Heart right ventricle (tissue), 16 donors: ENCODE measurements around the gene EIF2D. TPM values are rescaled to one million over a fixed set of nuclear protein-coding genes. Genes with fewer than 3 reads are reported as not detected.
A peak's percentile ranks its signal among the peaks of the same experiment; 100 is the strongest.

Source experiments
- ATAC-seq, 8 donors: fragments of 200-7000 bp; cut with Tn5 transposase; one replicate each; pipeline ENCODE4 v1.9.1; 2020; ENCODE audit warnings: mild to moderate bottlenecking in 8 of 8, moderate library complexity in 8 of 8, moderate number of reproducible peaks in 1 of 8
- DNase-seq, 2 donors: peaks; one replicate each; pipeline ENCODE4 v3.0.0-alpha.2; 2020
- H3K27ac ChIP-seq, 10 donors: fragments of 200-600 bp; sonication (generic) in 2 of 10; one replicate each; pipeline versions ENCODE4 v1.5.0 to v1.8.0; 2020 to 2022; ENCODE audit warnings: mild to moderate bottlenecking in 3 of 10
- H3K27me3 ChIP-seq, 7 donors: fragments of 200-600 bp; one replicate each; pipeline ENCODE4 v1.8.0; 2021 to 2022; ENCODE audit warnings: mild to moderate bottlenecking in 2 of 7
- H3K36me3 ChIP-seq, 9 donors: fragments of 200-600 bp; sonication (generic) in 1 of 9; one replicate each; pipeline versions ENCODE4 v1.5.0 to v1.8.0; 2020 to 2022; ENCODE audit warnings: mild to moderate bottlenecking in 2 of 9
- H3K4me1 ChIP-seq, 9 donors: fragments of 200-600 bp; sonication (generic) in 1 of 9; one replicate each; pipeline versions ENCODE4 v1.5.0 to v1.8.0; 2020 to 2022; ENCODE audit warnings: mild to moderate bottlenecking in 4 of 9
- H3K4me3 ChIP-seq, 10 donors: fragments of 200-600 bp; sonication (generic) in 2 of 10; one replicate each; pipeline versions ENCODE4 v1.5.0 to v1.8.0; 2020 to 2022; ENCODE audit warnings: mild to moderate bottlenecking in 7 of 10, moderate library complexity in 2 of 10
- H3K9me3 ChIP-seq, 11 donors: fragments of 200-600 bp in 10 of 11; sonication (generic) in 2 of 11; one replicate each; pipeline versions ENCODE4 v1.5.0 to v1.8.0; 2013 to 2022; ENCODE audit warnings: mild to moderate bottlenecking in 2 of 11, control low read depth in 1 of 11, moderate library complexity in 1 of 11
- WGBS, 2 donors: extraction: QIAGEN DNeasy Blood & Tissue Kit; methylation state at CpG; one replicate each; pipeline ENCODE4 v1.1.7; 2013; ENCODE audit warnings: inconsistent platforms in 1 of 2; 5-methylcytosine and 5-hydroxymethylcytosine counted together
- intact Hi-C, 10 donors: fragments of 100-400 bp; cut with DNase I; formaldehyde crosslinking; loops; one replicate each; pipeline versions ENCODE4 v1.11.1 to v1.14.2; 2022
- polyA plus RNA-seq, 2 donors: library from polyadenylated mRNA; stranded (reverse); fragments of 200-250 nt; gene quantifications; one replicate each; pipeline ENCODE4 v1.2.3, GENCODE V29; 2013
- total RNA-seq, 10 donors: library from RNA; stranded (reverse); fragmentation: NEBNext Ultra II Directional in 3 of 10; extraction: Animal tissue kit (Norgen Biotek cat#: 25700) in 3 of 10; gene quantifications; one replicate each; pipeline versions ENCODE4 v1.2.1 to v1.2.4, GENCODE V29; 2021 to 2023
- TF ChIP-seq, protein P1 (sequence below), 9 donors: fragments of 200-600 bp; sonication (generic) in 2 of 9; IDR thresholded peaks; one replicate each; pipeline versions ENCODE4 v1.5.0 to v1.8.0; 2021 to 2022; ENCODE audit warnings: antibody characterized with exemption in 9 of 9, mild to moderate bottlenecking in 5 of 9, moderate library complexity in 1 of 9
- donor health status: Arrhythmogenic right ventricular cardiomyopathy.
- donor health status: ischemic (EF 13 %, LVEDD 7.1; RV severe dilation, severe dysfunction).
- donor health status: healthy with polysubstance abuse.
- donor health status: DM: no; HTN: yes; CAD: no.
- donor health status: DM: no; HTN: no; CAD: no.
- donor health status: ischemic (EF 25% LVEDD 6.9; RV normal size, moderate dysfunction).
- donor health status: ischemic (EF 25% LVEDD 5.7; RV mildly dilated, moderate dysfunction).
- donor health status: healthy.
- donor health status: DM: yes; HTN: yes; CAD: no.
- donor health status: Ischemic cardiomyopathy.
- donor health status: ischemic (EF 35%, LVEDD 5.7; RV mildly dilated, moderate dysfunction).
- donor health status: nonischemic (EF 11% LVEDD 7.7; RV severe dilation, severe dysfunction).
- donor health status: DM: yes; HTN: yes; CAD: no.
- donor health status: PGD.
- donor health status: ischemic (EF 29% LVEDD 5.4; RV normal size, mild dysfunction).
- donor health status: nonischemic (EF 23%, LVEDD 6.1; RV moderate dilation, normal function).

EIF2D gene
- total and polyA plus RNA-seq, 12 donors, result 16.8 to 35.6 (median 29.5) TPM

DNA sequence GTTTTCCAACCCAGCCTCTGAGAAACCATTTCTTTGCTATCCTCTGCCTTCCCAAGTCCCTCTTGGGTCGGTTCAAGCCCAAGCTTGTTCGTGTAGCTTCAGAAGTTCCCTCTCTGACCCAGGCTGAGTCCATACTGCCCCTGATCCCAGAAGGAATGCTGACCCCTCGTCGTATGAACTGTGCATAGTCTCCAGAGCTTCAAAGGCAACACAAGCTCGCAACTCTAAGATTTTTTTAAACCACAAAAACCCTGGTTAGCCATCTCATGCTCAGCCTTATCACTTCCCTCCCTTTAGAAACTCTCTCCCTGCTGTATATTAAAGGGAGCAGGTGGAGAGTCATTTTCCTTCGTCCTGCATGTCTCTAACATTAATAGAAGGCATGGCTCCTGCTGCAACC is 23.8 kb downstream of the EIF2D start:
- intact Hi-C loops, result no loop called here
- Histone ChIP-seq H3K27ac (peak overlapping the region in 4 of 10 donors; percentile 7 to 50 (median 37)), H3K4me1 (peaks cover 0 to 44% (median 9%) of the 10 kb centered on the region in 9 donors), H3K27me3 (no peaks in the 10 kb centered on the region), H3K9me3 (no peaks in the 10 kb centered on the region), H3K36me3 (peaks cover 0 to 91% (median 49%) of the 10 kb centered on the region in 9 donors), H3K4me3 (no peak overlapping the region)
- 78 to 79% methylated on average over 6 of the region's 6 CpGs for WGBS, 2 donors
- DNase-seq, result no peak
- TF ChIP-seq, protein P1, sequence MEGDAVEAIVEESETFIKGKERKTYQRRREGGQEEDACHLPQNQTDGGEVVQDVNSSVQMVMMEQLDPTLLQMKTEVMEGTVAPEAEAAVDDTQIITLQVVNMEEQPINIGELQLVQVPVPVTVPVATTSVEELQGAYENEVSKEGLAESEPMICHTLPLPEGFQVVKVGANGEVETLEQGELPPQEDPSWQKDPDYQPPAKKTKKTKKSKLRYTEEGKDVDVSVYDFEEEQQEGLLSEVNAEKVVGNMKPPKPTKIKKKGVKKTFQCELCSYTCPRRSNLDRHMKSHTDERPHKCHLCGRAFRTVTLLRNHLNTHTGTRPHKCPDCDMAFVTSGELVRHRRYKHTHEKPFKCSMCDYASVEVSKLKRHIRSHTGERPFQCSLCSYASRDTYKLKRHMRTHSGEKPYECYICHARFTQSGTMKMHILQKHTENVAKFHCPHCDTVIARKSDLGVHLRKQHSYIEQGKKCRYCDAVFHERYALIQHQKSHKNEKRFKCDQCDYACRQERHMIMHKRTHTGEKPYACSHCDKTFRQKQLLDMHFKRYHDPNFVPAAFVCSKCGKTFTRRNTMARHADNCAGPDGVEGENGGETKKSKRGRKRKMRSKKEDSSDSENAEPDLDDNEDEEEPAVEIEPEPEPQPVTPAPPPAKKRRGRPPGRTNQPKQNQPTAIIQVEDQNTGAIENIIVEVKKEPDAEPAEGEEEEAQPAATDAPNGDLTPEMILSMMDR (IDR thresholded peaks at IDR 0.05), result no peak
- no peak for ATAC-seq

DNA sequence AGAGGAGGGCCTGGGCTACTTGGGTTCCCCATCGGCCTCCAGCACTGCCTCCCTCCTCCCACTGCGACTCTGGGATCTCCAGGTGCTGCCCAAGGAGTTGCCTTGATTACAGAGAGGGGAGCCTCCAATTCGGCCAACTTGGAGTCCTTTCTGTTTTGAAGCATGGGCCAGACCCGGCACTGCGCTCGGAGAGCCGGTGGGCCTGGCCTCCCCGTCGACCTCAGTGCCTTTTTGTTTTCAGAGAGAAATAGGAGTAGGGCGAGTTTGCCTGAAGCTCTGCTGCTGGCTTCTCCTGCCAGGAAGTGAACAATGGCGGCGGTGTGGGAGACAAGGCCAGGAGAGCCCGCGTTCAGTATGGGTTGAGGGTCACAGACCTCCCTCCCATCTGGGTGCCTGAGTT is 24.4 kb downstream of the EIF2D start:
- DNase-seq, result no peak

DNA sequence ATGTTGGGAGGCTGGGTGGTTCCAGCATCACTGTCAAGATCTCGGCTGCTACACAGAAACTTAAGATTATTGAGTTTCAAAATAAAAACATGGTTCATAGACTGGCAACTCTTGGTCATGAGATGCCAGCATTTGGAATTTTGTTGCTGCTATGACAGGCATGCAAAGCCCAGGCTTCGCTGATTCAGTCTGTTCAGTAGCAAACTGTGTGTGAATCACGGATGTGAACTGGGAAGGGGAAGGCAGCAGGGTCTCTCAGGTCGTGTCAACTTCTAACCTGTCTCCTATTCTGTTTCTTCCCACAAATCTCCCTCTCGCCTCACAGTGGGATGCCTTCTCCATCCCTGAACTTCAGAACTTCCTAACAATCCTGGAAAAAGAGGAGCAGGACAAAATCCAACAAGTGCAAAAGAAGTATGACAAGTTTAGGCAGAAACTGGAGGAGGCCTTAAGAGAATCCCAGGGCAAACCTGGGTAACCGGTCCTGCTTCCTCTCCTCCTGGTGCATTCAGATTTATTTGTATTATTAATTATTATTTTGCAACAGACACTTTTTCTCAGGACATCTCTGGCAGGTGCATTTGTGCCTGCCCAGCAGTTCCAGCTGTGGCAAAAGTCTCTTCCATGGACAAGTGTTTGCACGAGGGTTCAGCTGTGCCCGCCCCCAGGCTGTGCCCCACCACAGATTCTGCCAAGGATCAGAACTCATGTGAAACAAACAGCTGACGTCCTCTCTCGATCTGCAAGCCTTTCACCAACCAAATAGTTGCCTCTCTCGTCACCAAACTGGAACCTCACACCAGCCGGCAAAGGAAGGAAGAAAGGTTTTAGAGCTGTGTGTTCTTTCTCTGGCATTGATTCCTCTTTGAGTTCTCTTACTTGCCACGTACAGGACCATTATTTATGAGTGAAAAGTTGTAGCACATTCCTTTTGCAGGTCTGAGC is 25.5 kb downstream of the EIF2D start:
- Histone ChIP-seq H3K9me3 (no peaks in the 10 kb centered on the region), H3K36me3 (peaks cover 0 to 88% (median 36%) of the 10 kb centered on the region in 9 donors), H3K27me3 (no peaks in the 10 kb centered on the region), H3K4me1 (peaks cover 0 to 61% (median 9%) of the 10 kb centered on the region in 9 donors), H3K4me3 (no peak overlapping the region), H3K27ac (no peak overlapping the region)
- intact Hi-C loops, result no loop called here
- DNase-seq (no peak), ATAC-seq (no peak)
- TF ChIP-seq, protein P1 (IDR thresholded peaks at IDR 0.05), result no peak
- 83% methylated on average over 13 of the region's 13 CpGs for WGBS, 2 donors

More for the DNA sequence above, 24.4 kb downstream of the EIF2D start:
- Histone ChIP-seq H3K36me3 (peaks cover 0 to 93% (median 47%) of the 10 kb centered on the region in 9 donors), H3K4me3 (no peak overlapping the region), H3K27ac (peak overlapping the region in 2 of 10 donors; percentile 7 to 50), H3K4me1 (peaks cover 0 to 50% (median 9%) of the 10 kb centered on the region in 9 donors), H3K27me3 (no peaks in the 10 kb centered on the region), H3K9me3 (no peaks in the 10 kb centered on the region)
- ATAC-seq, result no peak
- TF ChIP-seq, protein P1 (IDR thresholded peaks at IDR 0.05), result no peak
- 84 to 87% methylated on average over 14 of the region's 14 CpGs for WGBS, 2 donors
- intact Hi-C loops, result no loop called here

DNA sequence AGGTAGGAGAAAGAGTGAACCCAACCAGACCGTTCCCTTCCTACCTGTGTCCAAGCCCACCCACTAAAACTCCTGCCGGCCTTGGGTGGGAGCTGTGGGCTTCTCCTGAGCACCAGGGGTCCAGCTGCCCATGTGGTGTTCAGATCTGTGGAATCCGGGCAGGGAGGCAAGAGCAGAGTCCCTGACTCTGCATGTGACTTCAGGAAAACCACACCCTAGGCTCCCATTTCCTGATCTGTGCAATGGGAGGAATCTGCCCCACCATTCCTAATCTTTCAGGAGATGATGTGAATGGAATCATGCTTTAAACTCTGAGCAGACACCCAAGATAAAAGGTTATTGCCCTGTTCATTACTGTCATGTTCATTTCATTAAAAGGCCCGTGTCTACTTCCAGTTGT is 27.6 kb downstream of the EIF2D start:
- Histone ChIP-seq H3K9me3 (no peaks in the 10 kb centered on the region), H3K36me3 (peaks cover 0 to 72% (median 28%) of the 10 kb centered on the region in 9 donors), H3K27me3 (no peaks in the 10 kb centered on the region), H3K4me1 (peaks cover 0 to 64% (median 17%) of the 10 kb centered on the region in 9 donors), H3K4me3 (no peak overlapping the region), H3K27ac (no peak overlapping the region)
- intact Hi-C loops, result loop anchor here in 5 of 10 donors (2.0 to 5.0 kb wide), 4 partner anchors 37 to 94 kb away; no protein-coding TSS in a partner anchor
- ATAC-seq (no peak), DNase-seq (no peak)
- 68 to 71% methylated on average over 4 of the region's 4 CpGs for WGBS, 2 donors
- TF ChIP-seq, protein P1 (IDR thresholded peaks at IDR 0.05), result no peak
